ENCODE results near the gene SLC35A3.
"Not testable (repeated sequence)": the region's sequence is repeated elsewhere in the genome, so short reads cannot be mapped to it uniquely, and the experiment has no call there.

The SLC35A3 gene

DNA sequence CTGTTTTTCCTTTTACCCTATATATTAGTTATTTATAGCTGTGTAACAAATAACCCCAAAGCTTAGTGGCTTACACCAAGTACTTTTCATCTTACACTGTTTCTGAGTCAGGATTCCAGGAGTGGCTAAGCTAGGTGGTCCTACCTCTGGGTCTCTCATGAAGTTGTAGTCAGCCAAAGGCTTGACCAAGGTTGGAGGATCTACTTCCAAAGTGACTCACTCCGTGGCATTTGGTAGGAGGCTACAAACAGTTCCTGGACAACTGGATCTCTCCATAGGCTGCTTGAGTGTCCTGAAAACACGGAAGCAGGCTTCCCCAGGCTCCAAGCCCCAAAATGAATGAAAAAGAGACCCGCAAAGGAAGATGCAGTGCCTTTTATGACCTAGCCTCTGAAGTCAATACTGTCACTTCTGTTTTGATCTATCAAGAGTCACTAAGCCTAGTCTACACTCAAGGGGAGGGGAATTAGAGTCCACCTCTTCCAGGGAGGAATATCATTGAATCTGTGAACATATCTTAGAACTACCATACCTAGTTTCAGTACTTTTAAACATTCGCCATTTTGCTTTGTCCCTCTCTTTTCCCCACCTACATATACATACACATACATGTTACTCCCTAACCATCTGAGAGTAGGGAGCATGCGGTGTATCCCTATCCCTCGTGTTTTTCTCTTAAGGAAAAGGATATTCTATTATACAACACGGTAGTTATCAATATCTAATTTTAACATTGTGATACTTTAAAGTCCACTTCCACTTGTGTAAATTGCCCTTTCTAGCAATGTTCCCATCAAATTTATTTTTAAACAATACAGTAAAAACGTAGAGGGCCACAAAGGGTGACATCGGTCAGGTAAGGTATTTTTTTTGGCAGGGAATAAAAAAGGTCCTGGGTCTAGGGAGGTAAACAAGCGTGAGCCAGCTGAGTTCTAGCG, 67.2 kb downstream of the SLC35A3 start:
- peak; percentile 20 for DNase-seq (ENCODE audit: low read depth)

GRCh38 chr1:100037656-100037926, 67.8 kb downstream of the SLC35A3 start:
- DNase-seq (ENCODE audit: low read depth): peak; percentile 8

- peak; percentile 35 for DNase-seq (ENCODE audit: low read depth)
These were observed 68.3 kb downstream of the SLC35A3 start for GRCh38 chr1:100037927-100038659.

DNA sequence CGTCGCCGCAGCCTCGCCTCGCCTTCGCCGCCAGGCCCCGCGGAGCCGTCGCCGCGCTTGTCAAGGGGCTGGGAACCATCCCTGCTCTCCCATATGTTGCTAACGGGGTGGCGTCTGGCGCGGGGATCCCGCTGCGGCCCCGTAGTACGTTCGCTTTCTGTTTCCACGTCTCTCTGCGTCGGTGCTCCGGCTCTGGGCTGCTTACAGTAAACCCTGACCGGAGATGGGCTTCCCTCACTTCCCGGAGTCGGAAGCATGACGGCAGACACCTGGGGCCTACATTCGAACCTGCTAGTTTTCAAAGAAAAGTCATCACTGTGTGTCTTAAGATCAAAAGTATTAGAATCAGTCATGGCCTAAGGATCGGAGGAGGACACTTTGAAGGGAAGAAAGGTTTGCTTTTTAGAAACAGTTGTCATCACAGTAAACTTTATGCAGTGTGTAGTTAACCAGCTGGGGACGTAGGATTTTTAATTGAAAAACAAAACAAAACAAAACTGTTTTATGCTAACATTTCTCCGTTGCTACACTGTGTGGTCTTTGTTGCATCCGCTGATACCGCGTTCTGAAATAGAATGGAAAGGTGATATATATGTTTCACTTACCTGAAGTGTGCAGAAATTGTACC, 69.0 kb downstream of the SLC35A3 start:
- DNase-seq (ENCODE audit: low read depth): peak; percentile 33

DNA sequence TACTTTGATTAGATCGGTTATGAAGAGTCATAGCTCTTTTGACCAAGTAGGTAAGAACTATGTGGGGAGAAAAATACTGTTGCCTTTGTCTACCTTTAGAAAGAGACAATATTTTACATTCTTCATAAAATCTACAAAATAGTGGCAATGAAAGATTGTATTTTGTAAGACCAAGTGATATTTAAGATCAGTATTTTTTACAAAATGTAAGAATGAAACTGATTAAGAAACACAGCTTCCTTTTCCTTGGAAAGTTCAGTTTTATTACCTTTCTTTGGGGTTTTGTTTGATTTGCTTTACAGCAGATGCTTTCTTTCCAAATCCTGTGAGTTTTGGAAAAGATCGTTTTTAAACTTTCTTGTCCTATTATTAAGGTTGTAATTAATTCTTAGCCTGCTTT, 69.8 kb downstream of the SLC35A3 start:
- DNase-seq (ENCODE audit: low read depth): no peak

DNA sequence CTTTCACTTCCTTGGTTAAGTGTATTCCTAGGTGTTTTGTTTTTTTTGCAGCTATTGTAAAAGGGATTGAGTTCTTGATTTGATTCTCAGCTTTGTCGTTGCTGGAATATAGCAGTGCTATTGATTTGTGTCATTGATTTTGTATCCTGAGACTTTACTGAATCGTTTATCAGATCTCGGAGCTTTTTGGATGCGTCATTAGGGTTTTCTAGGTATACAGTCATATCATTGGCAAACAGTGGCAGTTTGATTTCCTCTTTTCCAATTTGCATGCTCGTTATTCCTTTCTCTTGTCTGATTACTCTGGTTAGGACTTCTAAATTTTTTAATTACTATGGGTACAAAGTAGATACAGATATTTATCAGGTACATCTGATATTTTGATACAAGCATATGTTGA, 75.4 kb downstream of the SLC35A3 start:
- DNase-seq (ENCODE audit: low read depth): no peak

- DNase-seq (ENCODE audit: low read depth): not testable (repeated sequence)
These were observed 77.5 kb downstream of the SLC35A3 start for GRCh38 chr1:100047235-100047708.

DNA sequence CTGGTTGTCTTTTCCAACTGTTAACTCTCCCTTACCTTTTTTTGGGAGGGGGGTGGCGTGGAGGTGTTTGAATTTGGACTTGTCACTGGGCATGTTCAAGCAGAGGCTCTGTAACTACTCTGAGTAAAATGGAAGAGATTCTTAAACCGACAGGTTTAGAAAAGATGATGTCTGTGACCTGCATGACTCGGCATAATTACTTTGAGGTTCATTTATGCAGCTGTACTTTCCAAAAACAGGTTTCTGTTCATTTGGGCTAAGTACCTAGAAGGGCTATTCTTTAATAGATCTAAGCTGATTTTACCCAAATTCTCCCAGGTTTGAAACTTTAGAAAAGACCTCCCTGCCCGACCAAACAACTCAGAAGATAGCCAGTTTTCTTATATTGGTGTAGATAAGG, 80.3 kb downstream of the SLC35A3 start:
- no peak for DNase-seq (ENCODE audit: low read depth)

- no peak for DNase-seq (ENCODE audit: low read depth)
These were observed 81.6 kb downstream of the SLC35A3 start for GRCh38 chr1:100051401-100051800.

DNA sequence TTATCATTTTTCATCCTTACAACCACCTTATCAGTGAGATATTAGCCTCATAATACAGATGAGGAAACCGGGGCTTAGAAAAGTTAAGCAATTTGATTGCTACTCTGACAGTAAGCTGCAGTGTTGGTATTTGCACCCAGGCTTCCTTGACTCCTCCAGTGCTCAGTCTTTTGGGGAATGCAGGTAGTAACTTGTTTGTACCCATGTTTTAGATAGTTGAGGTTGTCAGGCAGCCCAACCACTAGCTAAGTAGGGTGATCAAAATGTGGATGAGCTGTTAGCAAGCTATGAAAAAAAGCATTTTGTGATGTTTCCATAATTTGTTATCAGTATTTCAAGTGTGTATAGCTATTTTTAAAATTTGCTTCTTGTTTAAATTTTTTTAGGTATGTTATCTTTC, 82.1 kb downstream of the SLC35A3 start:
- no peak for DNase-seq (ENCODE audit: low read depth)

DNA sequence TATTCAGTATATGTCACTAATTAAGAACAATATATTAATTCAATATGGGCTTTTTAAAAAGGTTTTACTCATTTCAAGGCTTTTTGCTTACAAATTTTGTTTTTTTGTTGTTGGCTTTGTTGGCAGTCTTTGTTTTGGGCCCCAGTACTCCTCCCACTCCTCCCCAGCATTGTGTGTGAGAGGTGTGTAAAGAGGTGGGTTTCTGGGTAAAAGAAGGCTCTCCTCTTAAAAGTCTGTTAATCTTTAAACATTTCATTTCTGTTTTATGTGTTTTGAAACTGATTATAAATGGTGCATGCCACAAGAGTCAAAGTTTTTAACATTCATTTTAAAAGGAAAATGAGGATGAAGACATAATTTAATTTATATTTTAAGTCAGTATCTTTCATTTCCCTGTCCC, 83.3 kb downstream of the SLC35A3 start:
- DNase-seq (ENCODE audit: low read depth): no peak

- DNase-seq (ENCODE audit: low read depth): no peak
These were observed 83.9 kb downstream of the SLC35A3 start for GRCh38 chr1:100053727-100054126.

DNA sequence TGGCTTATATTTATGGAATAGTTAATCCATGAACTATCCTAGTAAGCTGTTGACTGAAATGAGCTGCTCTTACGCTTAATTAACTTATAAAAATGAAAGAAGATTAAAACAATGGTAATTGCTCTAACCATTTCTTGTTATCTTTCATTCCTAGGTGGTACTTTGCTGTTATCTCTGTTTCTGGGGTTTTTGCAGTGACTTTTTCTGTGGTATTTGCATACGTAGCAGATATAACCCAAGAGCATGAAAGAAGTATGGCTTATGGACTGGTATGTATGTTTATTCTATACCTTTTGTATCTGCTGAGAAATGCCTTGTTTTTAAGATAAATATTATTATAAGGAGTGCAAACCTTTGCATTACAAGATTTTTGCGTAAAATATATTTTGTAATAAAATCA, 91.9 kb downstream of the SLC35A3 start:
- no peak for DNase-seq (ENCODE audit: low read depth)

- DNase-seq (ENCODE audit: low read depth): no peak
These were observed 95.6 kb downstream of the SLC35A3 start for GRCh38 chr1:100065183-100065968.

DNA sequence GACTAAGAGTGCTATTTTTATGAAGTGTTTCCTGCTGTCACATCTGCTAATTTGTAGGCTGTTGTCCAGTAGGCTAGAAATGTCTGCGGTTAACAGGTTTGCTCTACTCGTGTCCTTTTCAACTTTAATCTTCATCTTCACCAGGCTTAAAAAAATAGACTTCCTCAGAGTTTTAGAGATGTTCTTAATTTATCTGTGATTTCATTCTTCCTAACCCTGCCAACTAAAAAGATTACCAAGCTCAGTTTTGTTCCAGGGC, 96.1 kb downstream of the SLC35A3 start:
- DNase-seq (ENCODE audit: low read depth): no peak

DNA sequence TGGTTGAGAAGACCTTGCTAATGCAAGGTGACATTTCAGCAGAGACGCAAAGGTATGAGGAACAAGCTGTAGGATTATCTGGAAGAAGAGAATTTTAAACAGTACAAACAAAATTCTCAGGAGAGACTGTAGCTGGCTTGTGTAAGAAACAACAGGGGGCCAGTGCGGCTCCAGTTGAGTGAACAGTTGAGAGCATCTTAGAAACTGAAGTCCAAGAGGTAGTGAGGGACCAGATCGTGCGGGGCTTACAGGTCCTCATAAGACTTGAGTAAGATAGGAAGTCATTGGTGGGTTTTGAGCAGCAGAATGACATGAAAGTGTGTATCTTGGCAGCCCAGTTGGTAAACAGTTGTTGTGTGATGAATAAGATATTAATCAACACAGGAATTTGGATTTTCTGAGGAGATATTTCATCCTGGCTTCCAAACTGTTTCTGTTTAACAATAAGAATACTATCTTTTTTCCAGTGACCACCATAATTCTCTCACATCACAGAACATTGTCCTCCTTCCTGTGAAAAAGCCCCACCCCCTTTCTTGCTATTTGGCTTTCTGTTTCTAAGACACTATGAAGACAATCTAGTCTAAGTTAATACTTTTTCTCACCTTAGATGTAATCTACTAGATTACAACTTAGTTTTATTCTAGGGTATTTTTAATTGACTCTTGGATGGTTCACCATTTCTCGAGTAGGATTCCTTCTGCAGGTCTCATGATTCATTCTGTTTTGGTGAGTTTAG, 100.6 kb downstream of the SLC35A3 start:
- no peak for DNase-seq (ENCODE audit: low read depth)

- no peak for DNase-seq (ENCODE audit: low read depth)
These were observed 103.7 kb downstream of the SLC35A3 start for GRCh38 chr1:100073531-100073930.

DNA sequence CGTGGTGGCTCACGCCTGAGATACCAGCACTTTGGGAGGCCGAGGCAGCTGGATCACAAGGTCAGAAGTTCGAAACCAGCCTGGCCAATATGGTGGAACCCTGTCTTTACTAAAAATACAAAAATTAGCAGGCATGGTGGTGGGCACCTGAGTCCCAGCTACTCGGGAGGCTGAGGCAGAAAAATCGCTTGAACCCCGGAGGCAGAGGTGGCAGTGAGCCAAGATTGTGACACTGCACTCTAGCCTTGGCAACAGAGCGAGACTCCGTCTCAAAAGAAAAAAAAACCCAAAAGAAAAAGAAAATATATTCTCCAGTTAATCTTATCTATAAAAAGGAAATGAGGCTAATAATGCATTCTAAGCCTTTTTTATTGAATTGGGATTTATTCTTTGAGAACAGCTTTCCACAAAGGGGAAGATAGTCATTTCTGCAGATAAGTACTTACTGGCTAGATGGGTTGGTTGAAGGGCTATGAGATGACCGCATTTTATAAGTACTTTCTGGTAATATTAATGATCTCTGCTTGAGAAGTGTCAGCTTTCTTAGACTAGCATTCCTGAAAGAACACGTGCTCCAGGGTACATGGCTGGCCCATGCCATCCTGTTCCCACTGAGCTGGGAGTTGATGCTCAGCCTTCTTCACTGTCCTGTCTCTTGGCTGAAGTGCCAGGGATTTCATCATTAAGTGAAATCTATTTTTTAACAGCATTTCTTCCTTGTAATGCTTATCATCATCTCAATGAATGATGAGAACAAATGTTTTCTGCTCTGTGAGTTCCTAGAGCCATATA, 105.0 kb downstream of the SLC35A3 start:
- DNase-seq (ENCODE audit: low read depth): no peak

- DNase-seq (ENCODE audit: low read depth): no peak
These were observed 106.0 kb downstream of the SLC35A3 start for GRCh38 chr1:100075773-100076172.

DNA sequence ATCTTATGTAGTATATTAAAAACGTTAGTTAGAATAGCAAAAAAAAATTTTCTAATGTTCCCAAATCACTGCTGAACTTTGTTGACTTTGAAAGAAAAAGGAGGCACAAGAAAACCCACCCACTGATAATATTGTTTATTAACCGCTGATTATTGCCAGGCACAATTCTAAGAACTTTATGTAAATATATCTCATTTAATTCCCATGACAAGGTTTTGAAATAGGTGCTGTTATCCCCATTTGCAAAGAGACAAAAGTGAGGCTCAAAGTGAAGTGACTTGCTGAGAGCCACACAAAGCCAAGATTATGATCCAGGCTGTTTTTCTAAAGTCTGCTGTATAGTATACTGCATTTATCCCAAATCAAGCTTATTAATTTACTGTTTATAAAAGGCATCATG, 106.5 kb downstream of the SLC35A3 start:
- no peak for DNase-seq (ENCODE audit: low read depth)

- DNase-seq (ENCODE audit: low read depth): no peak
These were observed 106.9 kb downstream of the SLC35A3 start for GRCh38 chr1:100076744-100077143.

Measured in HS-5 (cell line).